Measurements from ENCODE around the gene CEND1.

The CEND1 gene

DNA sequence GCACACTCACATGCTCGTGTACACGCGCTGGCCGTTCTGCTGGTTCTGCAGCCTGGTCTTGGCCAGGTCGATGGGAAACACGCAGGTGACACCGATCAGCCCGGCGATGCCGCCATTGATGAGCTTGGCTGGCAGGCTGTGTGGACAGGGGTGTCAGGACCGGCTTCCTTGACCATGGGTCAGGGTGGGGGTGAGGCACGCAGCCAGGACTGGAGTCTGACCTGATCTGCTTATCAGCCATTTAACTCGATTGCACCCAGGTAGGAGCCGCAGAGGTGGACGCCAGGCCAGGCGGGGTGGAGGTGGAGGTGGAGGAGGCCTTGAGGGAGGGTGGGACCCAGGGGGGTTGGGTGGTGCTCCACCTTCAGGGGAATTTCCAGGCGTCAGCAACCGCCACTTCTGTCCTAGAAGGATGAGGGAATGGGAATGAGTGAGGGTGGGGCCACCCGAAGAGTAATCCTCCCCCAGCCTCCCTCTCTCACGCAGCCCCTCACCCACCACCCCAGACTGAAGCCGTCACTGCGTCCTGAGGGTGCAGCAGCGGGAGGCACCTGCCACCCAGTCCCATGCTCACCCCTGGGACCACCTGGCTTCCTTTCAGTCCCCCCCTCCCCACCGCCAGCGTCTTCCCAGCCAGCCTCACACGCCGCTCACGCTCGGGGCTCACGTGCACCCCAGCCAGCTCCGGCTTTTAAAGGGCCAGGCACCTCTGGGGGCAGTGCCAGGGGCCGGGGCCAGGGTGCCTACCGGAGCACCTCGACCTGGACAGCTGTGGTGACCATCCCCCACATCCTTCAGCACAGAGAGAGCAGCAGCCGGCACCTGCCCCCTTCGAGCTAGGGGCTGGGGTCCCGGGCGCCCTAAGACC lies 5.1 kb upstream of the CEND1 start:
- no peak for DNase-seq (ENCODE audit: low spot score)

DNA sequence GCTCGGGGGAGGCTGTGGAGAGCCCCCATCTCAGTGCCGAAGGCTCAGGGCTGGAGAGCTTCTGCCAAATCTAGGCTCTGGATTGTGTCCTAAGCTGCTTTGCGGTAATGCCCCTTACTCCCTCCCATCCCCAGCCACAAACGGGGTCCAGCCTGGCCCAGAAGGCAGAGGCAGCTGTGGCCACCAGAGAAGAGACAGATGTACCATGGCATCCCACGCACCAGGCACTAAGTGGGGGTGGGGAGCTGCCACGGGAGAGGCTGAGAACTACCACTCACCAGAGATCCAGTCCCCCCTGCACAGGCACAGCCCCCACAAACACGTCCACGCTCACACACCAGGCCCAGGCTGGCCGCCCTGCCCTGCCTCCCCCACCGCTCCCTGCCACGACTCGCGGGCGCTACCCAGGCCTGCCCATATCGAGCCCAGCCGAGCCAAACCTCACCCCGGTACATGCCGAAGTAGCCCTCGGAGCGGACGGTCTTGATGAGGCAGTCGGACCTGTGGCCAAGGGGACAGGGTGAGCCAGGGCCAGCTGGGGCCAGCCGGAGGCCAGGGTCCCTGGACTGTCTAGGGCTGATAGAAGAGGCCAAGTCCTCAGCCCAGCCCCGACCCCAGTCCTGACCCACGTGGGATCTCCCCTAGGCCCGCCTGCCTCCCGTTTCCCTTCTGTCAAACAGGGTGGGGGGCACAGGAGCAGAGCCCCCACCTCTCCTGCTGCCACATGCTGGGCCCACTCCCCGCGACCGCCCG lies 4.3 kb upstream of the CEND1 start:
- no peak for DNase-seq (ENCODE audit: low spot score)

DNA sequence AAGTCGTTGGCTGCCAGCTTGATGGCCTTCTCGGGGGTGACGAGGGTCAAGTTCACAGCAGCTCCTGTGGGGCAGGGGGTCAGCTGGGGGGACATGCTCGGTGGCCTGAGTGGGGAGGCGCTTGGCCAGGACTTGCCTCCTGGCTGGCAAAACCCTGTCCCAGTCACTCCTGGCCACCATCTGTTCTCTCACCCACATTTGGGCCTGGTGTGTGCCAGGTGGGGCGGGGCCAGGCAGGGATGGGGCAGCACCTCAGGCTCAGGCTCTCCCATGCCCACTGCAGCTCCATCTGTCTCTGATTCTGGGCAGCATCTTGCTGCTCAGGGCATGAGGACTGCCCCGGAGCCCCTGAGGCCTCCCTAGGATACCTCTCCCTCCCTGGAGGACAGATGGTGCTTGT lies 3.7 kb upstream of the CEND1 start:
- DNase-seq (ENCODE audit: low spot score), result no peak

DNA sequence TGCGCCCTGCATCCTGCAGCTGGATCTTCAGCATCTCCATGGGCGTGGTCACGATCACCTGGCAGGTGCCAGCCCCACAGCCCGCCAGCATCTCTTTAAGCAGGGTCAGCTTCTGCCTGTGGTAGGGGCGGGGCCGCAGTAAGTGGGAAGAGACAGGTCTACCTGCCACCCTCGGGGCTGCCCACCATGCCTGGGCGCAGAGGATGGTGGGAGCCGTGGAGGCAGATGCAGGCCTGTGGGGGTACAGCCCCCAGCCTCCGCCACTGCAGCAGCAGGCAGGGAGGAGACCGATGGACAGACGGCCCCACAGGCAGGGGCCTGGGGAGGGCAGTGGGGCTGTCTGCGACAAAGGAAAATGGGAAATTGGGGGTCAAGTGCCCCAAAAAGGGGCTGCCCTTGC lies 3.0 kb upstream of the CEND1 start:
- no peak for DNase-seq (ENCODE audit: low spot score)

DNA sequence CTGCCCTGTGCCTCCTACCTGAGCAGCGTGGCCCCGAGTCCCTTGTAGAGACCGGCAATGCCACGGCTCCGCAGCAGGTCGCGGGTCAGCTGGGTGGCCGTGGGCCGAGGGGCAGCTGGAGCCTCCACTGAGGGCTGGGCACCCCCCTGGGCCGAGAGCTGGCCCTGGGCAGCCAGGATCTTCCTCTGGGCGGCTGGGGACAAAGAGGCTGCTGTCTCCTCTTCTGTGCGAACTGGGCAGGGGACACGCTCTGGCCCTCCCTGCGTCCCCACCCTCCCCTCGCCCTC lies 2.6 kb upstream of the CEND1 start:
- DNase-seq (ENCODE audit: low spot score), result no peak

DNA sequence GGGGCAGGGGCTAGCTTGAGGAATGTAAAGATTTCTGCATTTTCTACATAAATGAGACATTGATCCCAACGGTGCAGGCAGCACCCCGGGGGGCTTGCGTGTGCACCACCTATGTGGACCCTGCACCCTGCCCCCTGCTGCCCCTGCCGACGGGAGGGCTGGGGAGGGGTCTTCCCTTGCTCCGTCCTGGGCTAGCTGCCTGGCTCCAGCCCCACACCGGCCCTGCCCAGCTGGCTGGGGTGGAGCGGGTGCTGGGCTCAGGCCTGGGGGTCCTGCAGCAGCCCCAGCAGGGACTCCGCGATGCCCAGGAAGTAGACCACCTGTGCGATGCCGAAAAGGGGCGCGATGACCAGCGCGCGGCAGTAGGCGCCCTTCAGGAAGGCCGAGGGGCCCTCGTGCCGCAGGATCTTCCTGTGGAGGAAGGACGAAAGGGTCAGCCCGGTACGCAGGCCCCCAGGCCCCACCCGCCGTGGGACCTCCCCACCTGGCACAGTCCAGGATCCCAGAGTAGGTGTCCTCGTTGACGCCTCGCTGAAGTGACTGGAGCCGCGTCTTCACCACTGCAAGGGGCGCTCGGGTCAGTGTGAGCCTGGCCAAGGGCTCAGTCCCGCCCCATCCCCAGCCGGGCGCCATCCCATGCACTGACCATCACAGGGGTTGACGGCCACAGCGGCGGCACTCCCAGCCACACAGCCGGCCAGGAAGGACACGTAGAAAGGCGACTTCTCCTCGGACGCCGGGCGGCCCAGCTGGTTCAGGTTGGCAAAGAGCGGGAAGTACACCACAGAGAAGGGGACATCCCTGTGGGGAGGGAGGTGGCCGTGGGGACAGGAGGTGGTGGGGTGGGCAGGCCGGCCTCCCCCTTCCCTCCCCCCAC lies 2.0 kb upstream of the CEND1 start:
- no peak for DNase-seq (ENCODE audit: low spot score)

DNA sequence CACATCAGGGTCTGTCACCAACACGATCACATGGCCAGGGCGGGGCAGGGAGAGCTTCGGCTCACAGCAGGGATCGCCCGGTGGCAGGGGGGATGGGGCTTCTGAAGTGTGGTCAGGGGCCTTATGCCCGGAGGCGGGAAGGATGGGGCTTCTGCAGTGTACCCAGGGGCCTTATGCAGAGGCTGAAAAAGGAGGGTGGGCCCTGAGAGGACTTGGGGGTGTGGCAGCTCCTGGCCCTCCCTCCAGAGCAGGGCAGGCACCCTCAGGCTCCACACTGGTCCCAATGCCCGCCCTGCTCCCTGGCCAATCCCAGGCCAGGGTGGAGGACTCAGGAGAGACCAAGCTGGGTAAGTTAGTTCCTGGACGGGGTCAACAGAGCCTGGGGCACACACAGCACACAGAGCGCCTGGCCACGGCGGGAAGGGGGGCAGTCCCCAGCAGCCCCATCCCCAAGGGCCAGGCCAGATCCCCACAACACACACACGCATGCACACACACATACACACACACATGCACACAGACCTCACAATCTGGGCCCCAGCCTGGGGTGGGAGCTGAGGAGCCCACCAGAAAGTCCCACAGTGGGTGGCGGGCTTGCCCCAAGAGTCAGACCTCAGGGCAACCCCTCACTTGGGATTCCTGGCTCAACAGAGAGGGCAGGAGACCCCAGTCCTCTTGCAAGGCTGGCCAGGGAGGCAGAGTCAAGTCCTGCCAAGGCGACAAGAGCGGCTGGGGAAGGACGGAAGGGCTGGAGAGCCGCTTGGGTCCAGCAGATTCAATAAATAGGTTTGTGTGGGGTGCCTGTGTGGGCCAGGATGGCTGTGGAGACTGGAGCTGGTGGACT lies 1.1 kb upstream of the CEND1 start:
- DNase-seq (ENCODE audit: low spot score), result no peak

DNA sequence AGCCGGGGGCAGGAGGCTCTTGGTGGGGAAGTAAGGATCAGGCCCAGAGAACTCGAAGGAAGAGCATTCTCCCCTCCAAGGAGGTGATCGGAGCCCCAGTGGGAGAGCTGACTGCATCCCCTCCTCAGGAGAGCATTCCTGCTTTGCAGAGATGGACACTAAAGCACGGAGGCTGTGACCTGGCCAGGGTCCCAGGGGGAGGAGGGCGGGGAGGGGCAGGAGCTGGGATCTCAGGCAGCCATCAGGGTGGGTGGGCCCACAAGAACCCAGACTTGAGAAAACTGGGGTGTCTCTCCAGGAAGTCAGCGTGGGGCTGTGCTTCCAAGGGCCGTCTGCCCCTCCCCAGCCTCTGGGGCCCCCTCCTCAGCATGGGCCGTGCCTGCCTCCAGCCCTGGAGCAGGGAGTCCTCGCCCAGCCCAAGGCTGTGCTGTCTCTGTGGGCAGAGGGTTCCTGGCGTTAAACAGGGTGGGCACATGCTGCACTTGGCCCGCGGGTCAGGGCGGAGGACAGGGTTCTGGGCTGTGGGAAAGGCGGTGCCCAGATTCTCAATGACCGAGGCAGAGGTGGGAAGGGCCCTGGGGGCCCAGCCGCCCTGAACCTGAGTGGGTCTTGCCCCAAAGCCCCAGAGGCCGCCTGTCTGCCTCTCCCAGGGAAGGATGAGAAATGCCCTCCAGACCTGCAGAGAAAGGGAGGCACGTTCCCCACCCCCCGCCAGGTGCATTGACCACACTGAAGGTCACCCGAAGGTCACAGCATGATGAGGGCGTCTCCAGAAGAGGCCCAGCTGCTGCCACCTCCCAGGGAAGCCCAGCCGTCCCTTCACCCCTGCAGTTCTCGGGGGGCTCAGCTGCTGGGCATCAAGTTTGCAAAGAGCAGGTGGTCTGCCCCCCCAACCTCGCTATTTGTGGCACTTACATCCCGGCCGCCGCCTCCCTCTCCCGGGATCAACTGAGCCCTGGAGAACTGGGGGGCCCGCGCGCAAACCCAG lies 643 bp downstream of the CEND1 start:
- DNase-seq (ENCODE audit: low spot score), result no peak

DNA sequence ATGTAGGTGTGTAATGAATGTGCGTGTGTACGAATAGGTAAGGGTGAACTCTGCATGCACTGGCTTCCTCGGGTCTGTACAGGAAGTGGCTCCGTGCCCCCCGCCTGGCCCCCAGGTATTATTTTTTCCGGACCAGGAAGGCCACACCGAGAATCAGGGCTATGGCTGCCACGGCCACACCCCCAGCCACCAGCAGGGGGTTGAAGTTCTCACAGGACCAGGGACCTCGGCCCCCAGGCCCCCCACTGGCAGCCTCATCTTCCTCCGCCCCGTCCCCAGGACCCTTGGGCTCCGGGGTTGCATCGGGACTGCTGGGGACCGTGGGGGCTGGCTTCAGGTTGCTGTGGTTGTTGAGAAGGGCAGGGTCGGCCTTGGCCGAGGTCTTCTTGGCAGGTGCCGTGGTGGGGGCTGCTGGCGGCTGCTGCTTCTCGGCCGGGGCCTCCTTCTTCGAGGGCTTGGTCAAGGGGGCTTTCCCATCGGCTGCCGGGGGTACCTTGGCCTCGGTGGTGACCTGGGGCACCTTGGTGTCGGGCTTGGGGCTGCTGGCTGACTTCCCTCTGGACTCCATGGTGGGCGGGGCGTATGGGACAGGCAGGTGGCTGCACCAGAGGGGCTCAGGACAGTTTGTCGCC lies 1.8 kb downstream of the CEND1 start:
- no peak for DNase-seq (ENCODE audit: low spot score)

DNA sequence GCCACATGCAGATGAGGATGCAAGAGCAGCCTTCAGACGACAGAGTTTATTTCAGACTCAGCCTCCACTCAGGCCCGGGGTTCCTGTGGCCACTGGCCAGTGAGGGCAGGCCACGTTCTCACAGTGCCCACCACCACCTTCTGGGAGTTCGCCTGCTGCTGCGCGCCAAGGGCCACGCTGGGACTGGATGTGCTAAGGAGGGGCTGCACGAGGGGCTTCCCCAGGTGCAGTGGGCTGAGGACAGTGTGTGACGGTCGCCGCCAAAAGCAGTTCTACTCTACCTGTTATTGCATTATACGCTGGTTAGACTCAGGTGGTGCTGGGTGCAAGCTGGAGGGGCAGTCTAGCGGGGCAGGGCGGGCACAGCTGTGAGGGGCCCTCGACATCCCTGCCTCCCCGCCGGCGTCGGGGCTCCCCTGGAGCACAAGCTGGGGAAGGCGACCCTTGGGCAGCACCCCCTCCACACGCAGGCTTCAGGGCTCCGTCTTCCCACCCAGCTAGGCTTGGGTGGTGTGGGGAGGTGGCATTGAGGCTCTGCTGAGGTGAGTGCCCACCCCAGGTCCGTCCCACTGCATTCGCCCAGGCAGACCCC lies 2.7 kb downstream of the CEND1 start:
- DNase-seq (ENCODE audit: low spot score), result no peak

DNA sequence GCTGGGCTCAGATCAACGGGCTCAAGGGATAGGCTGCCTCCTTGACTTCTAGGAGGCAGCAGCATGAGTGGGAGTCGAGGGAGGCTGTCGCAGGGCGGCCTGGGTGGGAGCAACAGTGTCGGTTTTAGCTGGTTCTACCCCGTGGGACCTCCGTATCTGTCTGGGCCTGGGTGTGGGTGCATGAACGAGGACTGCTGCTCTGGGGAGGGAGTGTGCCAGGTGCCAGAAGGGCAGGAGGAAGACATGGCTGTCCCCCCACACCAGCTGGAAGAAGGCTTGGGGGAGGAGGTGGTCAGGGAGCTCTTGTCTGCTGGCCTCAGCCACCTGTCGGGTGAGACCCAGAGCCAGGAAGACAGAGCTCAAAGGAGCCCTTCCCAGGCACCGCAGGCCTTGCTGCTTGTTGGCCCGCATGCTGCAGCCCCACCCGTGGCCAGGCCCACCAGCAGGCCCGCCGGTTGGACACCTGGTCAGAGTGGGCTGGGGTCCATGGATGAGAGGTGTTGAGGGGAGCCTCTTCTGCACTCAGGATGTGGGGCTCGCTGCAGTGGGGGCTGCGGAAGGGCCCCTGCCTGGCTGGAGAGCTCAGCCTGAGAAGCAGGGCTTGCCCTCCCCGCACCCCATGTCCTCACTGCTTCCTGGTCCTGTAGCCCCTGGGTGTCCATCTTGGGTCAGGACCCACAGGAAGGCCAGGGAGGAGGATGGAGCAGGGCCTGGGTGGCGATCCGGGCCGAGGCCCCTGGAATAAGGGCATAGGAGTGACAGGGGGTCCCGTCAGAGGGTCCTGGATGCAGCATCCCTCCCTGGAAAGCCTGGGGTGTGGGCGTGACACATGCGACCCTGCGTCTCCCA lies 3.4 kb downstream of the CEND1 start:
- no peak for DNase-seq (ENCODE audit: low spot score)

DNA sequence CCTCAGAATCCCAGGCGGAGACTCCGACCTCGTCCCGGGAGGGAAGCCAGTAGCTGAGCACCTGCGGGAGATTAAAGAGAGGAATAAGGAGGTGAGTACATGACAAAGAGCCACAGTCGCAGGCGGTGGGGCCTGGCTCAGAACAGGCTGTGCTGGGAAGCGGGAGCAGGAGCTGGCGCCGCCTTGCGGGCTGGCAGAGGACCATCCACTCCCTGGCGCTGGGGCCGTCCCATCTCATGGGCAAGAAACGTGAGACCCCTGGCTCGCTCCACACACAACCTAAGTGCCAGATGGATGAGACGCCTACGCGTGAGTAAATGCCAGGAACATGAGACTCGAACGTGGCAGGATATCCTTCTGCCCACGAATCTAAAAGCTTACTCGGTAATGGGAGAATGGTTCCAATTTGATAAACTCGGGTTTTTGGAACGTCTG lies 6.3 kb downstream of the CEND1 start:
- peak; percentile 88 for DNase-seq (ENCODE audit: low spot score)

DNA sequence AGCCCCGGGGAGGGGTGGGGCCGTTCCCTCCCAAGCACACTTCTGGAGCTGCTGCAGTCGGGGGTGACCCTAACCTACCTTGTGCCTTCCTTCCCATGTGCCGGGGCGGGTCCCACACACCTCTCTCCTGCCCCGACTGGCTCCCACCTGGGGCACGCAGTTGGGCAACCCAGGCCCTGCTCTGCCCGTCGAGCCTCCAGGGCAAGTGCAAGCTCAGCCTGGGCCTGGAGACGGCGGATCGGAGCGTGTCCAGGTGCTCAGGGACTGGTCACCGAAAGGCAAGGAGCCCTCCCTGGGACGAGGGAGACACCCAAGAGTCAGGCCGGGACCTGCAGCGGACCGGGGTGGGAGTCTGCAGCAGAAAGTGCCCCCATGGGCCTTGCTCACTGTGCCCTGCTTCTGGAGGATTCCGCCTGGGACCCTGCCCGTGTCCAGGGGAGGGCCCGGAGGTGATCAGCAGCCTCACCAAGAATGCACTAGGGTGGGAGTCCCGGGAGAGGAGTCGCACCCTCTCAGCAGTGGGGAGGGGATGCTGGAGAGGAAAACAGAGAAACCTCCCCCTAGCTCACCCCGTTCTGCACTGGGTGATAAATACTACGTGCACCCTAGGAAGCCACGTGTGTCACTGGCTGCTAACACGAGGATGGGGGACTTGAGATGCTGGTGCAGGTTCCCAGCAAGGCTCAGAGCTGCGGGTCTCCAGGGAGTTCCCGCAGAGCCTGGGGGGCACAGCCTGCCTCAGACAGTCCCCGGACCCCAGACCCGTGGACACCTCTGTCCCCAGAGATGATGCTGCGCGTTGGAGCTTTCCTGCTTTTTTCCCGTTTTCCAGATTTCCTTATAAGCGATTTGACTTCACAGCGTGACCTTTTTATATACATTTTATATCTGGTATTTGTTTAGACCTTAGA lies 7.4 kb downstream of the CEND1 start:
- DNase-seq (ENCODE audit: low spot score), result no peak

DNA sequence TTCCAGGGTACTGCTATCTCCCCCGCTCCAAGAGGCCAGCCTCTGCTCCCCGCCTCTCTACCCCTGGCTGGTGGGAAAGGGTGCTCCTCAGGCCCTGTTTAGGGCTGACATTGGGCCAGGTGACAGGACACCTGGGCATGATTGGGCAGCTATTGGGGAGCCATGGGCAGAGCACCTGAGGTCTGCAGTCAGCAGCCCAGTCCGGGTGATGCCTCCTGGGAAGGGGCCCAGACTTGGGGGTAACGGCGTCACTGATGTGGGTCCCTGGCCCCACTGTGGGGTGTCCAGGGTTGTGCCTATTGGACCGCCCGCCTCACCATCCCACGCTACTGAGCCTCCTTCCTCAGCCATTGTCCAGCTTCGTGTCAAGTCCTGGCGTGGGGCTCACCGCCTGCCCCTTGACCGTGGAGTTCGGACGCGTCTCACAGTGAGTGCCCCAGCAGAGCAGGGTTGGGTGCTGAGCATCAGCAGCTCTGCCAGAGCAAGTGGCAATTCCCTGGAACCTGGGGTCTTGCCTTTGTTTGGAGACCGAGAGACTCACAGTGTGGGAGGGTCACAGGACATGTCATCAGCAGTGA lies 9.8 kb downstream of the CEND1 start:
- DNase-seq (ENCODE audit: low spot score), result no peak

DNA sequence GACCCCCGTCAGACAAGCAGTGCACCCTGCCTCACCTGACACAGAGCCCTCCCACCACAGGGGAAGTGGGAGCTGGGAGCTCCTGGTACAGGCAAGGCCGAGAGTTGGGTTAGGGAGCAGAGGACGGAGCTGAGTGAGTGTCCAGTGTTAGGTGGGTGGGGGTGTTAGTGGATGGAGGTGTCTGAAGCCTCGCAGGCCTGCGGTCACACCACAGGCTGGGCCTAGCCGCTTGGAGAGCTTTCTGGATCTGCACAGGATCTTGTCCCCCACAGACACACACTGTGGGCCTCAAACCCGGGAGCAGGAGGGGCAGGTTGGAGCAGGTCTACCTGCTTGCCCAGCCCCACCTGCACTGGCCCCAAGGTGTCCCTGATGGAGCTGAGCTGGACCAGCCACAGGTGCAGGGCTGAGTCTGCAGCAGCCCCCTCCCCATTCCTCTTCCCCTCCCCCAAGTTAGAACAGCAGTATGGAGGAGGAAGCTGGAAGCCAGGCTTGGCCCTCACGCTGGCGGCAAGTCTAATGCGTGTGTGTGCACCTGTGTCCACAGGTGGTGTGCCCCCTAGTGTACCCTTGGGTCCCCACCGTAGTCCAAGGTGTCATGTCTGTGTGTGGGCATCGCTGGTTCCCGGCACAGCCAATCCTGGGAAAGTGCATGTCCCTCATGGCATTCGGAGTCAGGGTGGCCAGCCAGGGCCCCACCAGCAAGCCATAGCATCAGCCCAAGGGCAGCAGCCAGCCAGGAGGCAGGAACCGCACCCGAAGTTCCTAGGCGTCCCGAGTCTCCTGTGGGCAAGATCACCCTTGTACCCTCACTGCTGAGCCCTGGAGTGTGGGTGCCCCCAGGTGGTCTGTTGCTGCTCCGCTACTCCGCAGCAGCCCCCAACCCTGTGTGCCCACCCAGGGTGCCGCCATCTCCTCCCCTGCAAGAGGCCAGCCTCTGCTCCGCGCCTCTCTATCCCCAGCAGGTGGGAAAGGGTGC lies 10.6 kb downstream of the CEND1 start:
- no peak for DNase-seq (ENCODE audit: low spot score)

All from AG08396 (cell line).